Gastroesophageal sphincter (tissue), 3 donors: ENCODE results near the gene SCAP.

Experiments
- CTCF ChIP-seq, 4 experiments: fragments of 200-600 bp in 2 of 4; fragments of 450-650 bp in 2 of 4; sonication (generic) in 1 of 4; IDR thresholded peaks; one replicate each; pipeline ENCODE4 v1.5.1; 2017 to 2019; ENCODE audit warnings: antibody characterized with exemption in 4 of 4, mild to moderate bottlenecking in 2 of 4, moderate library complexity in 2 of 4
- POLR2A ChIP-seq, 2 donors: fragments of 450-650 bp; IDR thresholded peaks; one replicate each; pipeline ENCODE4 v1.6.1; 2017; ENCODE audit warnings: antibody characterized with exemption in 2 of 2, mild to moderate bottlenecking in 2 of 2, moderate library complexity in 1 of 2

DNA sequence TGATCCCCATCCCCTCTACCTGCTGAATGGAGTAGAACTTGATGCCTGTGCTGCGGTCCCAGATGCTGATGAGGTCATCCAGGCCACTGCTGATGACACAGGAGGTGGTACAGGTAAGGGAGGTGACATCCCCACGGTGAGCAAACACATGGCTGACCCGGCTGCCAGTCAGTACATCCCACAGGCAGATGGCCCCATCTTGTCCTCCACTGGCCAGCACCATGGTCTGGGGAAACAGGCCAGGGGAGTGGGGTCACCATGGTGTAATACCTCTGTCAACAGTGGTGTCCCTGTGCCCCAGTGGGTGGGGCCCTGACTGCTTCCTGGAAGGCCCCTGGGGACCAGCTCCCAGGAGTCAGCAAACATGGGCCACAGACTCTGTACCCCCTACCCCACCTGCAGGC, 61.6 kb downstream of the SCAP start:
- no peak for TF ChIP-seq POLR2A (IDR thresholded peaks at IDR 0.05)
- TF ChIP-seq CTCF (IDR thresholded peaks at IDR 0.05): no peak
